Duodenal mucosa (tissue), 2 donors: ENCODE results near the gene GNB3.

Experiments used
- H3K27ac ChIP-seq: one replicate; pipeline ENCODE4 v1.7.0; 2013; ENCODE audit warnings: low read depth, low read length
- H3K27me3 ChIP-seq, 2 donors: one replicate each; pipeline ENCODE4 v1.7.0; 2013; ENCODE audit warnings: low read length in 2 of 2, control low read depth in 1 of 2; ENCODE audit not compliant: insufficient read depth in 2 of 2, control insufficient read depth in 1 of 2
- H3K36me3 ChIP-seq, 2 donors: one replicate each; pipeline ENCODE4 v1.7.0; 2013; ENCODE audit warnings: low read length in 2 of 2, control low read depth in 1 of 2; ENCODE audit not compliant: insufficient read depth in 2 of 2, control insufficient read depth in 1 of 2
- H3K4me1 ChIP-seq, 2 donors: one replicate each; pipeline ENCODE4 v1.7.0; 2013; ENCODE audit warnings: low read length in 2 of 2, control low read depth in 1 of 2; ENCODE audit not compliant: insufficient read depth in 2 of 2, control insufficient read depth in 1 of 2
- H3K4me3 ChIP-seq, 2 donors: one replicate each; pipeline ENCODE4 v1.7.0; 2013; ENCODE audit warnings: low read length in 2 of 2, low read depth in 1 of 2
- H3K9ac ChIP-seq, 2 donors: one replicate each; pipeline ENCODE4 v1.7.0; 2013; ENCODE audit warnings: low read length in 2 of 2, low read depth in 1 of 2
- H3K9me3 ChIP-seq, 2 donors: one replicate each; pipeline ENCODE4 v1.7.0; 2013; ENCODE audit warnings: low read length in 2 of 2, control low read depth in 1 of 2; ENCODE audit not compliant: control insufficient read depth in 1 of 2

The GNB3 gene

DNA sequence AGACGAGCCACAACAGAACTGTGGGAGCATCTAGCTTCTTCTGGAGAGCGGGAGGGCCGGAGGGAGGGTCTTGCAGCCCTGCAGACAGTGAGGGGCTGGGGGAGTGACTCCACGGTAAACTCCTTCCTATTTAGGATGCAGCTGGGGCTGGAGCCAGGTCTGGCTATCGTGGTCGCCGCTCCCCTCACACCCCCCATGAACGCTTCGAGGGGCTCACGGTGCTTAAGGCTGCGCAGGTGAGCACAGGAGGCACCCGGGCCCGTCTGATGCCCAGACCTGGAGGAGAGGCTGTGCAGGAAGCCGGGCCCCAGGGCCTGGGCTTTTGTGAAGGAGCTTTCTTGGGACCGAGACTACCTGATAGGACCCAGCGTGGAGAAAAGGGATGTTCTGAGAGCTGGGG lies 3.9 kb upstream of the GNB3 start:
- Histone ChIP-seq H3K27ac (no peak overlapping the region), H3K4me3 (no peak overlapping the region), H3K9me3 (no peaks in the 10 kb centered on the region), H3K36me3 (peaks cover 0 to 19% of the 10 kb centered on the region in 2 donors), H3K4me1 (peaks cover 0 to 4% of the 10 kb centered on the region in 2 donors), H3K27me3 (no peaks in the 10 kb centered on the region), H3K9ac (no peak overlapping the region)

DNA sequence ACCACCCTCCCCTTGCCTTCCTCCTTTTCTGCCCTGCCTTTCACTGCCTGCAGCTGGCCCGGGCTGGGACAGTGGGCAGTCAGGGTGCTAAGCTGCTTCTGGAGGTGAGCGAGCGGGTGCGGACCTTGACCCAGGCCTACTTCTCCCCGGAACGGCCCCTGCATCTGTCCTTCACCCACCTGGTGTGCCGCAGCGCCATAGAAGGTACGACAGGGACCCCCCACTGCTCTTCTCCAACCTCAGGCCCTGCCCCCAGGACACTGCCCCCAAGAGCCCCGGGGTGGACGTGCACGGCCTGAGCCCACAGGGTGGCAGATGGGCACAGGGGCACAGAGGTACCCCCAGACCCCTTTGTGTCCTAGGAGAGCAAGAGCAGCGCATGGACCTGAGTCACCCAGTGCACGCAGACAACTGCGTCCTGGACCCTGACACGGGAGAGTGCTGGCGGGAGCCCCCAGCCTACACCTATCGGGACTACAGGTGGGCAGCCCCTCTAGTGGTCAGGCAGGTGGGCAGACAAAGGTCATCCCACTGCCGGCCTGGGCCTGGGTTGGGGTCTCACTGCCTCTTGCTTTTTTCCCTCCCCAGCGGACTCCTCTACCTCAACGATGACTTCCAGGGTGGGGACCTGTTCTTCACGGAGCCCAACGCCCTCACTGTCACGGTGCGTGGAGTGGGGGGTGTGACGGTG lies 3.2 kb upstream of the GNB3 start:
- H3K27ac ChIP-seq = no peak overlapping the region
- H3K9ac ChIP-seq = no peak overlapping the region
- no peaks in the 10 kb centered on the region for H3K27me3 ChIP-seq
- no peak overlapping the region for H3K4me3 ChIP-seq
- no peaks in the 10 kb centered on the region for H3K9me3 ChIP-seq
- peaks cover 0 to 7% of the 10 kb centered on the region in 2 donors for H3K4me1 ChIP-seq
- H3K36me3 ChIP-seq = peaks cover 0 to 19% of the 10 kb centered on the region in 2 donors

DNA sequence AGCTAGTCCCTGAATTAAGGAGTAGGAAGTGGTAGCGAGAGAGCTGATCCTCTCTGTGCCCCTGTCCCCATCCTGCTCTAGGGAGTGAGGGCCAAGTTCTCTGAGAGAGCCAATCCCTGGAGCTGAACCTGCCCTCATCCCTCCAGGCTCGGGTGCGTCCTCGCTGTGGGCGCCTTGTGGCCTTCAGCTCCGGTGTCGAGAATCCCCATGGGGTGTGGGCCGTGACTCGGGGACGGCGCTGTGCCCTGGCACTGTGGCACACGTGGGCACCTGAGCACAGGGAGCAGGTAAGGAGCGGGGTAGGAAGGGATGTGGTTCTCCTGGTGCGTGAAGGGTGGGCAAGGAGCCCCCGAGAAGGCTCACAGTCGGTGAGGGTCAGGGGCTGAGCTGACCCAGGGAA lies 1.9 kb upstream of the GNB3 start:
- Histone ChIP-seq H3K4me1 (peaks cover 0 to 15% of the 10 kb centered on the region in 2 donors), H3K36me3 (peaks cover 0 to 16% of the 10 kb centered on the region in 2 donors), H3K27ac (no peak overlapping the region), H3K27me3 (no peaks in the 10 kb centered on the region), H3K4me3 (no peak overlapping the region), H3K9me3 (no peaks in the 10 kb centered on the region), H3K9ac (no peak overlapping the region)

DNA sequence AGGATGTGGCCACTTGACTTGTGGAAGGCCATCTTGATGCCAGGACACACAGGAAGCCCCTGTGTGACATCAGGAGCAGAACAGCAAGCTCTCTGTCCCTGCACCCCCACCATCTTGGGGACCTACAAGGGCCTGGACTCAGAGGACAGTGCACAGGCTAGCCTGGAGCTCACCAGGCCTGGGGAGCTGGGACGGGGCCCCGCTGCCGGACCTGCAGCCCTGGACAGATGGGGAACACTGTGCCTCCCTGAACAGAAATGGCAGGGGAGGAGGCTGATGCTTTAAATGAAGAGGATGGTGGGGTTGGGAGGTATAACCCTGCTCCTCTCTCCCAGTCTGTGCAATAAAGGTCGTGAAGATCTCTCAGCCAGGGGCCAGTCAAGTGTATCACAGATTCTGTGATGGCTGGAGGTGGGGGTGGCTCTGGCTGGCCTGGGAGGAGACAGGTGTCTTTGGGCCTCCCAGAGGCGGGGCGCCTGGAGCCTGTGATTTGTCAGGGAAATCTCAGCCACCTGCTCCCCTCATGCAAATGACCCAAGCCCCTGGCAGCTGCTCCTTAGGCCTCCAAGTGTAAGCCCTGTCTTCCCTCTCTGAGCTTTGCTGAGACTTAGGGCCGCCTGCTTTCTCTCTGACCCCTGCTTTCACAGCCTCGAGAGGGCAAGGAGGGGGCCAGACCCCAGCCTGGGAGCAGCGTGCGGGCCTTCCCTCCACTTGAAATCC lies 1.1 kb upstream of the GNB3 start:
- H3K36me3 ChIP-seq = peaks cover 0 to 12% of the 10 kb centered on the region in 2 donors
- no peaks in the 10 kb centered on the region for H3K9me3 ChIP-seq
- H3K4me3 ChIP-seq = no peak overlapping the region
- H3K27ac ChIP-seq = no peak overlapping the region
- H3K9ac ChIP-seq = no peak overlapping the region
- H3K27me3 ChIP-seq = no peaks in the 10 kb centered on the region
- H3K4me1 ChIP-seq = peaks cover 0 to 15% of the 10 kb centered on the region in 2 donors

DNA sequence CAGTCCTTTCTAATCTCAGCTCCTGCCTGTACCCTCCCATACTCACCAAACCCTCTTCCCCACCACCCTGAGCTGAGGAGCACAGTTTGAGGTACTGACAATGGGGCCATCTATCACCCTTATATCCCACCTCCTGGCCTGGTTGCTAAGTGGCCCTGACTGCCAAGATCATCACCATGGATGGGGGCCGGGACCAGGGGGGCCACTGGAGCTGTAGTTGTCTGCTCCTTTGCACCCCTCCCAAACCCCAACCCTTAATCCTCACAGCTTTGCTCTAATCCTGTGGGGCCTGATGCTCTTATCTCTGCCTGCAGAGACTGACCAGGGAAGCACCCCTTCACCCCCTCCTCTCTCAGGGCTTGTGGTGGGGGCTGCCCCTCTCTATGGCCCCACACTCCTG lies 395 bp upstream of the GNB3 start:
- Histone ChIP-seq H3K27ac (no peak overlapping the region), H3K27me3 (no peaks in the 10 kb centered on the region), H3K4me3 (no peak overlapping the region), H3K9ac (no peak overlapping the region), H3K36me3 (peaks cover 0 to 12% of the 10 kb centered on the region in 2 donors), H3K9me3 (no peaks in the 10 kb centered on the region), H3K4me1 (peaks cover 0 to 15% of the 10 kb centered on the region in 2 donors)

DNA sequence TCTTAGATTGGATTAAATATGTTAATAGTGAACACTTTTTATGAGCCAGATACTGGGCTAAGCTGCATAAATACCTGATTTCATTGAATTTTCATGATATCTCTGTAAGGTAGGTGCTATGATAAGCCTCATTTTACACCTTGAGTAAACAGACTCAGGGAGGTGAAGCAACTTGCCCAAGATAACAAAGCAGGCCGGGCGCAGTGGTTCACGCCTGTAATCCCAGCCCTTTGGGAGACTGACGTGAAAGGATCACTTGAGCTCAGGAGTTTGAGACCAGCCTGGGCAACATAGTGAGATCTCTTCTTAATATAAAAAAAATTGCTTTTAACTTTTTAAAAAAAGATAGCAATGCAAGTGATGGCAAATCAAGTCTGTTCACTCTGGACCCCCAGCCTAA lies 1.4 kb downstream of the GNB3 start:
- Histone ChIP-seq H3K4me1 (peaks cover 0 to 15% of the 10 kb centered on the region in 2 donors), H3K4me3 (no peak overlapping the region), H3K36me3 (peaks cover 0 to 21% of the 10 kb centered on the region in 2 donors), H3K9me3 (no peaks in the 10 kb centered on the region), H3K27me3 (no peaks in the 10 kb centered on the region), H3K27ac (no peak overlapping the region), H3K9ac (no peak overlapping the region)

DNA sequence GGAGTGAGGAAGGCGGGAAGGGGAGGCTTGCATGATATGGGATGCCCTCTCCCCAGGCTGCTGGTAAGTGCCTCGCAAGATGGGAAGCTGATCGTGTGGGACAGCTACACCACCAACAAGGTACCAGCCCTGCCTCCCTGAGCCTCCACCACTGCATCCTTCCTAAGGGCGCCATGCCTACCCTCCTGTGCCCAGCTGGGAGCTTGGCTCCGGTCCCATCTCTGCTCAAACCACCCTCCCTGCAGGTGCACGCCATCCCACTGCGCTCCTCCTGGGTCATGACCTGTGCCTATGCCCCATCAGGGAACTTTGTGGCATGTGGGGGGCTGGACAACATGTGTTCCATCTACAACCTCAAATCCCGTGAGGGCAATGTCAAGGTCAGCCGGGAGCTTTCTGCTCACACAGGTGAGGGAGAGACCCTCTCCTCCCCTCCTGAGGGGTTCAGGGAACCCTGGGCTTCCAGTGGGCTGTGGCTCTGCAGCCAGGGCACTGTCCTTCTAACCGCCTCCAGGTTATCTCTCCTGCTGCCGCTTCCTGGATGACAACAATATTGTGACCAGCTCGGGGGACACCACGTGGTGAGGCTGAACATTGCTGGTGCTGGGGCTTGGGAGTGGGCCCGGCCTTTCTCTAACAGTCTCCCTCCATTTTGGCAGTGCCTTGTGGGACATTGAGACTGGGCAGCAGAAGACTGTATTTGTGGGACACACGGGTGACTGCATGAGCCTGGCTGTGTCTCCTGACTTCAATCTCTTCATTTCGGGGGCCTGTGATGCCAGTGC lies 2.6 kb downstream of the GNB3 start:
- H3K27ac ChIP-seq = no peak overlapping the region
- peaks cover 0 to 22% of the 10 kb centered on the region in 2 donors for H3K36me3 ChIP-seq
- H3K9me3 ChIP-seq = no peaks in the 10 kb centered on the region
- H3K4me1 ChIP-seq = peaks cover 0 to 15% of the 10 kb centered on the region in 2 donors
- H3K27me3 ChIP-seq = no peaks in the 10 kb centered on the region
- H3K4me3 ChIP-seq = no peak overlapping the region
- no peak overlapping the region for H3K9ac ChIP-seq

DNA sequence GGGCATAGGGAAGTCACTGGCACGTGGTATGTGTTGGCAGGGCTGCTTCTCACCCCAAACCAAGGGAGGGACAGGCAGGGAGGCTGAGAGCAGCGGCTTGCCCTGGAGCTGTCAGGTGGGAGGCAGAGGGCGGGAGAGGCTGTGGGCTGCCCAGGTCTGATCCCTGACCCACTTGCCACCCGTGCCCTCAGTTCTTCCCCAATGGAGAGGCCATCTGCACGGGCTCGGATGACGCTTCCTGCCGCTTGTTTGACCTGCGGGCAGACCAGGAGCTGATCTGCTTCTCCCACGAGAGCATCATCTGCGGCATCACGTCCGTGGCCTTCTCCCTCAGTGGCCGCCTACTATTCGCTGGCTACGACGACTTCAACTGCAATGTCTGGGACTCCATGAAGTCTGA lies 4.7 kb downstream of the GNB3 start:
- Histone ChIP-seq H3K4me3 (no peak overlapping the region), H3K27me3 (no peaks in the 10 kb centered on the region), H3K36me3 (peaks cover 0 to 28% of the 10 kb centered on the region in 2 donors), H3K9me3 (no peaks in the 10 kb centered on the region), H3K27ac (no peak overlapping the region), H3K4me1 (peaks cover 0 to 31% of the 10 kb centered on the region in 2 donors), H3K9ac (no peak overlapping the region)

DNA sequence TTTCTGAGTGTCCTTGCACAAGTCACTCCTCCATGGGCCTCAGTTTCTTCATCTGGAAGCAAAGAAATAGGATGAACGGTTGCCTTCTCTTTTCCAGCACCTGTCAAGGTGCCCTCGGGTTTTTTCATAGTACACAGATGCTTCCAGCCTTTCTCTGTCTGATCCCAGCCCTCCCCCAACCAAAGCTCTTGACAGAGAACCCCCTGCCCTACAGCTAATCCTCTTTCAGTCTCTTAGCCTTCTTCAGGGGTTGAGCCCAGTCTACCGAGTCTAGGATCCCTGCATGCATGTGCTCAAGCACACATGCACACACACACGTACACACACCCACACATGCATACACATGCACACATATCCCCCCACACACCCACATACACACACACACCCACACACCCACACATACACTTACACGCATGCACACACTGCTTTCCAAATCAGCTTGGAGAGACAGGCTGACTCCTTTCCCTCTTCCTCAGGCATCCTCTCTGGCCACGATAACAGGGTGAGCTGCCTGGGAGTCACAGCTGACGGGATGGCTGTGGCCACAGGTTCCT lies 5.7 kb downstream of the GNB3 start:
- Histone ChIP-seq H3K4me3 (no peak overlapping the region), H3K27me3 (no peaks in the 10 kb centered on the region), H3K9me3 (no peaks in the 10 kb centered on the region), H3K9ac (no peak overlapping the region), H3K4me1 (peaks cover 0 to 27% of the 10 kb centered on the region in 2 donors), H3K36me3 (peaks cover 0 to 28% of the 10 kb centered on the region in 2 donors), H3K27ac (no peak overlapping the region)

DNA sequence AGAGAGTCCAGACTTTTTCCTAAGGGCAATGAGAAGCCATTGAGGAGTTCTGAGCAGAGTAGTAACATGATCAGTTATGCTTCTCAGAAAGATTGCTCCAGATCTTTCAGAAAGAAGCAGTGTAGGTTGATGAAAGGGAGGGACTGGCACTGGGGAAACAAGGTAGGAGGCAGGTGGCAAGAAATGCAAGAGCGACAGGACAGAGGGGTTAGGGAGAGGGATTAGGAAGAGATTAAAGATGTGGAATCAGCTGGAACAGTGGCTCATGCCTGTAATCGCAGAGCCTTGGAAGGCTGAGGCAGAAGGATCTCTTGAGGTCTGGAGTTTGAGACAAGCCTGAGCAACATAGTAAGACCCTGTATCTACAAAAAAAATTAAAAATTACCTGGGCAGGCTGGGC lies 7.0 kb downstream of the GNB3 start:
- Histone ChIP-seq H3K27me3 (no peaks in the 10 kb centered on the region), H3K4me1 (peaks cover 0 to 22% of the 10 kb centered on the region in 2 donors), H3K4me3 (no peak overlapping the region), H3K27ac (no peak overlapping the region), H3K36me3 (peaks cover 0 to 28% of the 10 kb centered on the region in 2 donors), H3K9ac (no peak overlapping the region), H3K9me3 (no peaks in the 10 kb centered on the region)
